Body of pancreas (tissue), 4 donors: Measurements from ENCODE around the gene BCL2L11.

ENCODE experiments used
- CTCF ChIP-seq, 7 experiments: fragments of 450-650 bp in 4 of 7; fragments of 200-600 bp in 3 of 7; sonication (generic) in 3 of 7; IDR thresholded peaks; one replicate each; pipeline ENCODE4 v1.5.1; 2016 to 2019; ENCODE audit warnings: antibody characterized with exemption in 7 of 7
- POLR2A ChIP-seq, 3 donors: fragments of 450-650 bp; IDR thresholded peaks; one replicate each; pipeline ENCODE4 v1.6.1; 2016; ENCODE audit warnings: antibody characterized with exemption in 3 of 3, mild to moderate bottlenecking in 2 of 3

- TF ChIP-seq CTCF (IDR thresholded peaks at IDR 0.05): no peak
- TF ChIP-seq POLR2A (IDR thresholded peaks at IDR 0.05): no peak
Measured at GRCh38 chr2:111108745-111109271, 11.9 kb upstream of the BCL2L11 start.
